ENCODE data around the gene FNDC5.

Gene FNDC5

GRCh38 chr1:32897082-32898049, 26.7 kb upstream of the FNDC5 start:
- no peak for DNase-seq

DNA sequence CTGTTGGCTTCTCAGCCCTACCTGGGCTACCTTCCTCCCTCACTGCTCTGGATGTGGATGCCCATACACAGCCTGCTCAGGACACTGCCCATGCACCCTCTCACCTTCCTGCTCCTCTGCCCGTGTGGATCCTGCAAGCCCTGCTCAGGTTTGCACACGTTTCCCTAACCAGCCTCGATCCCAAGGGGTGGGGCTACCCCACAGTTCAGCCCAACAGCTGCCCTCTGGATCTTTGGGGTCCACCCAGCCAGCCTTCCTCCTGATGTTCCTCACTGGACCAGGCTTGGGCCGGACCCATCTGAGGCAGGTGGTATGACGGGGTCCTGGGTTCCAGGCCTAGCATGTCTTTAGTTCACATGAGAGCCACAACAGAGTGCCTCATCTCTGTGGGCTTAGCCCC, 25.7 kb upstream of the FNDC5 start:
- no peak for DNase-seq

DNA sequence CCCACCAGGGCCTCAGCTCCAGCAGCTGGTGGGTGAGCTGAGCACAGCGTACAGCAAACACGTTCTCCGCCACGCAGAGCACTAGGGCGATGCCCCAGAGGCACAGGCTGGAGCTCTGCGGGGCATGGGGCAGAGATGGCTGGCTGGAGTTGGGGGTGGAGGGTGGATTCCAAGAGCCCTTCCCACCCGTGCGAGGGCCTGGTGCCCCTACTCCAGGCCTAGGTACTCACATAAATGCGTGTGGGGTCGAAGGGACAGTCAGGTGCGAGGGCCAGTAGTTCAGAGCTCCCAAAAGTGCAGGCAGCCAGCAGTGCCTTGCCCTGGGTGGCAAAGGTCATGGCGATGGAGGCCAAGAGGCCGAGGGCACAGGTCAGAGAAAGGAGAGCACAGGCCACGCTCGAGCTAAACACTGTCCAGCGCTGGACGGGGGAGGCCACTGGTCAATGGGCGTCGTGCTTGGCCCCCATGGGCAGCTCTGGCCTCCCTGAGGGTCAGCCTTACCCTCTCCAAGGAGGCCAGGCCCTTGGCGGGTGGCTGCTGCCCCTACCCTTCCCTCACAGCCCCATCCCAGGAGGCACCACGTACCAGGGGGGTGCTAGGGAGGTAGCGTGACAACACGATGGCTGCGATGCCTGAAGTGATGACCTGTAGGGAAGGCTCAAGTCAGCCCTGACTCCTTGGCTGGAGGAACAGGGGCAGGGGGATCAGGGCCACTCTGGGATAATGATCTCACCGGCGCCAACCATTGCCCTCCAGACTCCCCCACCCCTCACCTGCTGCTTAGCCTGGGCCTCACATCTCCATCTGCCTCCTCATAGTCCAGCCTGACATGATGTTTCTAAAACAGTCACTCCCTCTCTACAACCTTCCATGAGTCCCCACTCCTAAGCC, 24.9 kb upstream of the FNDC5 start:
- no peak for DNase-seq

- no peak for DNase-seq
These were observed 24.0 kb upstream of the FNDC5 start for GRCh38 chr1:32894681-32895080.

DNA sequence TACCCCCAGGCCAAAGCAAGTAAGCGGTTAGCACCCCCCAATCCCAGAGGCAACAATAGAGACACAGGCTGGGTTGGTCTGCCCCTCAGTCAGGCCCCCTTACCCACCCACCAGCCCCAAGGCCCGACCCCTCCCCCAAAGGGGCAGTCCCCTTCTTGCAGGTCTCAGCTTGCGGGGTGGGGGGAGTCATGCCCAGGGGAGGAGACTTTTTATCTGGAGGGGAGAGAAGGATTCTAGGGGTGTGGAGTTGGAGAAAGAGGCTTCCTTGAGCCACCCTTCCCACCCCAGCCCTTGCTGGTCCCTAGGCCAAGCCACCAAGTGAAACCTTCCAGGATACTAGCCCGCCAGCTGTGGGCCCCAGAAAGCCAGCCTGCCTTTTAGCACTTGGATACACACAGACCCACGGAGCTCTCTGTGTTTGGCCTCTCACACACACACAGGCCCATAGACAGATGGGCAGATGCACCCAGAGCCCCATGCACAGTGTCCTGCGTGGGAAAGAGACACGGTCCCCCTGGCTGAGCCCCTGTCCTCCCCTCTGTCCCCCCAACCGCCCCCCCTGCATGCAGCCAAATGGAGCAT, 23.4 kb upstream of the FNDC5 start:
- no peak for DNase-seq

DNA sequence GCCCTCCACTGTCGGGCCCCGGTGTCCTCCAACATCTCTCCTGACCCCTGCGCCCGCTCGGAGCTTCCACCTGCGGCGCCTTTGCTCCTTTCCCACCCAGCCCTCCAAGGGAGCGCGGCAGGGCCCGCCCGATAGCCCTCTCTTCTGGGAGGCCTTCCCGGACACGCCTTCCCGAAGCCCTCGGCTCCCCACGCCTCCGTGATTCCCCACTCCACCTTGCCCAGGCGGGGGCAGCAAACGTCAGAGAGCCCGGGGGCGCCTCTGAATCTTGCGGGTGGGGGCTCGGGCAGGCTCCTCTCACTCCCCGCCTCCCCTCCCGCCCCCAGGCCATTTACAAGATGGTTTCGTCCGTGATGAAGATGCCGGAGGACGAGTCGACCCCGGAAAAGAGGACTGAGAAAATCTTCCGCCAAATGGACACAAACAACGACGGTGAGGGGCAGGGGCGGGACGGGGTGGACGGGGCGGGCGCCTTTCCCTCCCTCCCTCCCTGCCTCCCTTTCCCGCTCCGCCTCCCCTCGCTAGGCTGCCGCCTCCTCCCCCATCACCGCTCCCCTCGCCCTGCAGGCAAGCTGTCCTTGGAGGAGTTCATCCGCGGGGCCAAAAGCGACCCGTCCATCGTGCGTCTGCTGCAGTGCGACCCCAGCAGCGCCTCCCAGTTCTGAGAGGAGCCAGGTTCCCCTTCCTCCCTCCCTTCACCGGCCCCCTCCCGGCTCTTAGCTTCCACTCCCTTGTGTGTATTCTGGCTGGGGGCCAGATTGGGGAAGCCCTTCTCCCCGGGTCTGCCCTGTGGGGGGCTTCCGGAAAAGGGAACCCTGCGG, 22.7 kb upstream of the FNDC5 start:
- peak; percentile 22 for DNase-seq

DNA sequence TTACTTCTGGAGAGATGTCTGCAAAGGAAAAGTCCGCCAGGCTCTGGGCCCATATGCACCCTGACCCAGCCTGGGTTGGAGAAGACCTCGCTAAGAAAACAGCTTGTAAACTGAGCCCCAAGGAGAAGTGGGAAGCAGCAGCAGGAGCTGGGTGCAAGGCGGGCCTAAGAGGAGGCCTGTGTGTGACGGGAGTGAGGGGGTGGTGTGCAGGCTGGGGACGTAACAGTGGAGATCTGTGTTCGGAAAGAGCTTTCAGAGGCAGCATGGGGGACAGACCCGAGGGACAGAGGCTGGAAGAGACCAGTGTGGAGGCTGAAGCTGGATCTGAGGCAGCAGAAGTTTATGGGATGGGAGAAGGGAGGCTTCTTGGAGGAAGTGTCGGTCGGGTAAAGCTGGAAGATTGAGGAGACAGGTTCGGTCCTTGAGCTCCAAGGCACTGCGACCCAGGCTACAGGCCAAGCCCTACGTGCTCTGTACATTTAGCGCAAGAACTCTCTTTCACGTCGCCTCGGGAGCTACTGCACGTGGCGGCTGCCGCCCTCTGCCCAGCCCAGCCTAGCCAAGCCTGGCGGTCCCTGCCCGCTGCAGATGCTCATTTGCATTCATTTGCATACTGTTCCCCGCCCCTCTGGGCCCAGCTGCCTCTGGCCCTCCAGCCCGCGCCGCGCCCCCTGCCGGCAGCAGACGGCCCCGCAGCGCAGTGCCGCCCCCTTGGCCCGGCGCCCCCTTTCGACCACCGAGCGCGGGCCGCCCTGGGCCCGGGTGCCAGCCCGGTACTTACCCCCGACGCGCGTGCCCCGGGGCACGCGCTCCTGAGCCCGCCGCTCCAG, 21.9 kb upstream of the FNDC5 start:
- peak; percentile 36 for DNase-seq

DNA sequence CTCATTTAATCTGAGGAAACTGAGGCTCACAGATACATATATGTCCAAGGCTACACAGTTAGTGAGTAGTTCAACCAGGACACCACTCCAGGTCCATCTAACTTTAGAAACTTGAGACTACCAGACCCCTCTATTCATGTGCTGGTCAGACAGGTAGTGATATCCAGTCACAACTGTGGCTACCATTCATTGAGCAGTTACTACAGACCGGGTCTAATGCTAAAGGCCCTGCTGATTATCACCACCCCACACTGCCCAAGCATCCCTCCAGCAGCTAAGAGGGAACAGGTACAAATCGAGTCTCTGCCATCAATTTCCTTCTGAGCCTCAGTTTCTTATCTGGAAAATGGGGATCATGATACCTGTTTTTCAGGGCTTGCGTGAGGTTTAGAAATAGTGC, 20.9 kb upstream of the FNDC5 start:
- no peak for DNase-seq

DNA sequence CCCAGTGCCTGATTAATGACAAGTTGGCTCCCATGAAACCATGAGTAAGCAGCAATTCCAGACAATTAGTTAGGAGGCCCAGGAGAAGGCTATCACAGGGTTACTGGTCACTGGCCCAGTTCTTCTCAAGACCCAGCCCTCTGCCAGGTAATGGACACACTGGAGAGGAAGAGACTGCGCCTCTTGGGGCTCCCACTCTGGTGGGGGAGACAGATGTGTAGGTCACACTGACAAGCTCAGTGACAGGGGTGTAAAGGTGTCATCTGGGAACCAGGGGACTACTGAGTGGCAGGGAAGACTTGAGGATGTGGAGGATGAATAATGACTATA, 20.5 kb upstream of the FNDC5 start:
- DNase-seq, result no peak

- DNase-seq, result no peak
These were observed 20.0 kb upstream of the FNDC5 start for GRCh38 chr1:32890516-32891240.

- DNase-seq, result no peak
These were observed 19.1 kb upstream of the FNDC5 start for GRCh38 chr1:32889731-32890278.

DNA sequence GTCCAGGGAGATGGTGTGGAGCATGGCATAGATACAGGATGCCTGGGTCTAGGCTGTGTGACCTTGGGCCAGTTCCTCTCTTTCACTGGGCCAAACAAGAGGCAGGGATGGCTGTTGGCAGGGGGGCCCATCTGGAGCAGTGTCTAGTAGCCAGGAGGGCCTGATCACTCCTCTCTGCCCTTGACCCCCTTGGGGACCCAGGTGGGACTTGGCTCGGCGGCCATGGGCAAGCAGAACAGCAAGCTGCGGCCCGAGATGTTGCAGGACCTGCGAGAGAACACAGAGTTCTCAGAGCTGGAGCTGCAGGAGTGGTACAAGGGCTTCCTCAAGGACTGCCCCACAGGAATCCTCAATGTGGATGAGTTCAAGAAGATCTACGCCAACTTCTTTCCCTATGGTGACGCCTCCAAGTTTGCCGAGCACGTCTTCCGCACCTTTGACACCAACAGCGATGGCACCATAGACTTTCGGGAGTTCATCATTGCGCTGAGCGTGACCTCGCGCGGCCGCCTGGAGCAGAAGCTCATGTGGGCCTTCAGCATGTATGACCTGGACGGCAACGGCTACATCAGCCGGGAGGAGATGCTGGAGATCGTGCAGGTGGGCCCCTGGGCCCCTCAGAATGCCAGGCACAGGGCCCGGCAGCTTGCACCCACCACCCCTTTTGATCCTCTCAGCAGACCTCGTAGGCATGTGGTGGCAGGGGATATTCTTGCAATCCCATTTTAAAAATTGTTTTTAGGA, 18.1 kb upstream of the FNDC5 start:
- no peak for DNase-seq

- no peak for DNase-seq
These were observed 17.4 kb upstream of the FNDC5 start for GRCh38 chr1:32888134-32888533.

- no peak for DNase-seq
These were observed 16.9 kb upstream of the FNDC5 start for GRCh38 chr1:32887623-32888022.

- no peak for DNase-seq
These were observed 16.2 kb upstream of the FNDC5 start for GRCh38 chr1:32886828-32887414.

GRCh38 chr1:32886004-32886827, 15.5 kb upstream of the FNDC5 start, which contains the start of gene HPCA:
HPCA (plus strand) TSS chr1:32886491; CDS start chr1:32888899, 2,408 bp downstream.
- peak; percentile 61 for DNase-seq

DNA sequence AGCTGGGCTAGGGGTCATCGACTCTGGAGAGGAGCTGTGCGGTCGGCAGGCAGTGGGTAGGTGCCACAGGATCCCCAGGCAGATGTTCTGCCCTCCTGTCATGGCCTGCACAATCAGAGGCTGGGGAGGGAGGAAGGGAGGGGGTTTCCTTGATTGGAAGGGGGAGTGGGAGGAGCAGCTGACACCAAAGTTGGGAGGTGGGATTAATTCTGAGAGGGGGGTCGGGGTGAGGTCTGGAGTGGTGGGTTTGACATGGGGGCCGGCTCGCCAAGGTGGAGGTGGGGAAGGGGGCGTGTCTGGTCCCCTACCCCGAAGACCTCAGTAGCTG, 14.9 kb upstream of the FNDC5 start:
- DNase-seq, result no peak

- DNase-seq, result no peak
These were observed 14.0 kb upstream of the FNDC5 start for GRCh38 chr1:32884726-32885125.

All from fibroblast of skin of back (primary cell).